ENCODE measurements around the gene RNF26.
A peak's percentile ranks its signal among the peaks of the same experiment; 100 is the strongest.

RNF26 gene

GRCh38 chr11:119335091-119335654 is 846 bp downstream of the RNF26 start:
- DNase-seq = no peak
- peaks cover 4 to 15% (median 10%) of the 10 kb centered on the region in 4 experiments for H3K36me3 ChIP-seq (ENCODE audit: control insufficient read depth in 4 of 4, insufficient read depth in 4 of 4, low read length in 3 of 4)
- POLR2A ChIA-PET = no interaction called here
- H3K9me3 ChIP-seq (ENCODE audit: control extremely low read depth in 1 of 5, control insufficient read depth in 4 of 5, insufficient read depth in 2 of 5, low read depth in 1 of 5, low read length in 4 of 5) = no peaks in the 10 kb centered on the region
- peaks cover 0 to 36% (median 29%) of the 10 kb centered on the region in 4 experiments for H3K4me1 ChIP-seq (ENCODE audit: control extremely low read depth in 1 of 4, control insufficient read depth in 4 of 4, insufficient read depth in 4 of 4, low read length in 3 of 4)
- WGBS (ENCODE audit: insufficient coverage) = 83% methylated on average over 15 of the region's 15 CpGs
- H3K27me3 ChIP-seq (replicated peaks in 2 of 5; ENCODE audit: control insufficient read depth in 4 of 5, insufficient read depth in 5 of 5, low read length in 4 of 5) = peaks cover 0 to 19% (median 12%) of the 10 kb centered on the region in 5 experiments
- peak overlapping the region in 1 of 2 experiments; percentile 90 for H3K27ac ChIP-seq (ENCODE audit: insufficient read depth in 1 of 2, low read depth in 1 of 2, low read length in 2 of 2, poor library complexity in 1 of 2, severe bottlenecking in 2 of 2)
- peak overlapping the region; percentile 53 to 96 (median 93) for H3K4me3 ChIP-seq (ENCODE audit: control insufficient read depth in 1 of 7, extremely low read depth in 1 of 7, insufficient read depth in 4 of 7, low read depth in 2 of 7, low read length in 6 of 7)
- CTCF ChIA-PET = interaction anchor here (0.7 to 12.0 kb wide), 4 partner anchors 13 to 39 kb away, joined by 3 to 90 read pairs (median 32); no protein-coding TSS in a partner anchor

- Histone ChIP-seq H3K4me1 (ENCODE audit: control extremely low read depth in 1 of 4, control insufficient read depth in 4 of 4, insufficient read depth in 4 of 4, low read length in 3 of 4) (peaks cover 0 to 42% (median 36%) of the 10 kb centered on the region in 4 experiments), H3K27ac (ENCODE audit: insufficient read depth in 1 of 2, low read depth in 1 of 2, low read length in 2 of 2, poor library complexity in 1 of 2, severe bottlenecking in 2 of 2) (peak overlapping the region in 1 of 2 experiments; percentile 90), H3K9me3 (ENCODE audit: control extremely low read depth in 1 of 5, control insufficient read depth in 4 of 5, insufficient read depth in 2 of 5, low read depth in 1 of 5, low read length in 4 of 5) (no peaks in the 10 kb centered on the region), H3K36me3 (ENCODE audit: control insufficient read depth in 4 of 4, insufficient read depth in 4 of 4, low read length in 3 of 4) (peaks cover 4 to 15% (median 10%) of the 10 kb centered on the region in 4 experiments), H3K27me3 (replicated peaks in 2 of 5; ENCODE audit: control insufficient read depth in 4 of 5, insufficient read depth in 5 of 5, low read length in 4 of 5) (peaks cover 0 to 26% (median 12%) of the 10 kb centered on the region in 5 experiments), H3K4me3 (ENCODE audit: control insufficient read depth in 1 of 7, extremely low read depth in 1 of 7, insufficient read depth in 4 of 7, low read depth in 2 of 7, low read length in 6 of 7) (peak overlapping the region in 4 of 7 experiments; percentile 91 to 96 (median 94))
- ChIA-PET POLR2A (no interaction called here), CTCF (interaction anchor here (1.1 to 12.0 kb wide), 4 partner anchors 13 to 38 kb away, joined by 3 to 90 read pairs (median 33); no protein-coding TSS in a partner anchor)
- WGBS (ENCODE audit: insufficient coverage) = 95% methylated on average over 29 of the region's 30 CpGs
- DNase-seq = no peak
Observed at GRCh38 chr11:119335655-119336543, 1.6 kb downstream of the RNF26 start.

GRCh38 chr11:119336744-119337469 is 2.6 kb downstream of the RNF26 start:
- peaks cover 4 to 15% (median 10%) of the 10 kb centered on the region in 4 experiments for H3K36me3 ChIP-seq (ENCODE audit: control insufficient read depth in 4 of 4, insufficient read depth in 4 of 4, low read length in 3 of 4)
- no peaks in the 10 kb centered on the region for H3K9me3 ChIP-seq (ENCODE audit: control extremely low read depth in 1 of 5, control insufficient read depth in 4 of 5, insufficient read depth in 2 of 5, low read depth in 1 of 5, low read length in 4 of 5)
- no peak for DNase-seq
- POLR2A ChIA-PET = no interaction called here
- WGBS (ENCODE audit: insufficient coverage) = 95% methylated on average over 9 of the region's 9 CpGs
- CTCF ChIA-PET = interaction anchor here (0.8 to 12.0 kb wide), 7 partner anchors 11 to 138 kb away, joined by 4 to 90 read pairs (median 7); no protein-coding TSS in a partner anchor
- H3K27ac ChIP-seq (ENCODE audit: insufficient read depth in 1 of 2, low read depth in 1 of 2, low read length in 2 of 2, poor library complexity in 1 of 2, severe bottlenecking in 2 of 2) = no peak overlapping the region
- H3K4me1 ChIP-seq (ENCODE audit: control extremely low read depth in 1 of 4, control insufficient read depth in 4 of 4, insufficient read depth in 4 of 4, low read length in 3 of 4) = peaks cover 0 to 49% (median 44%) of the 10 kb centered on the region in 4 experiments
- no peak overlapping the region for H3K4me3 ChIP-seq (ENCODE audit: control insufficient read depth in 1 of 7, extremely low read depth in 1 of 7, insufficient read depth in 4 of 7, low read depth in 2 of 7, low read length in 6 of 7)
- peaks cover 0 to 36% (median 13%) of the 10 kb centered on the region in 5 experiments for H3K27me3 ChIP-seq (replicated peaks in 2 of 5; ENCODE audit: control insufficient read depth in 4 of 5, insufficient read depth in 5 of 5, low read length in 4 of 5)

GRCh38 chr11:119337581-119338317 is 3.4 kb downstream of the RNF26 start:
- Histone ChIP-seq H3K27ac (ENCODE audit: insufficient read depth in 1 of 2, low read depth in 1 of 2, low read length in 2 of 2, poor library complexity in 1 of 2, severe bottlenecking in 2 of 2) (no peak overlapping the region), H3K9me3 (ENCODE audit: control extremely low read depth in 1 of 5, control insufficient read depth in 4 of 5, insufficient read depth in 2 of 5, low read depth in 1 of 5, low read length in 4 of 5) (no peaks in the 10 kb centered on the region), H3K36me3 (ENCODE audit: control insufficient read depth in 4 of 4, insufficient read depth in 4 of 4, low read length in 3 of 4) (peaks cover 4 to 15% (median 10%) of the 10 kb centered on the region in 4 experiments), H3K4me3 (ENCODE audit: control insufficient read depth in 1 of 7, extremely low read depth in 1 of 7, insufficient read depth in 4 of 7, low read depth in 2 of 7, low read length in 6 of 7) (no peak overlapping the region), H3K4me1 (ENCODE audit: control extremely low read depth in 1 of 4, control insufficient read depth in 4 of 4, insufficient read depth in 4 of 4, low read length in 3 of 4) (peaks cover 0 to 49% (median 44%) of the 10 kb centered on the region in 4 experiments), H3K27me3 (replicated peaks in 2 of 5; ENCODE audit: control insufficient read depth in 4 of 5, insufficient read depth in 5 of 5, low read length in 4 of 5) (peaks cover 0 to 44% (median 15%) of the 10 kb centered on the region in 5 experiments)
- peak in 1 of 3 donors; percentile 32 for DNase-seq
- 89% methylated on average over 3 of the region's 9 CpGs for WGBS (ENCODE audit: insufficient coverage)
- ChIA-PET POLR2A (interaction anchor here (0.6 kb wide), 1 partner anchor 48 kb away, joined by 3 read pairs; no protein-coding TSS in a partner anchor), CTCF (interaction anchor here (0.7 to 12.0 kb wide), 15 partner anchors 12 to 186 kb away, joined by 3 to 90 read pairs (median 4); no protein-coding TSS in a partner anchor)

GRCh38 chr11:119338318-119338890 is 4.1 kb downstream of the RNF26 start:
- WGBS (ENCODE audit: insufficient coverage) = 26% methylated on average over 10 of the region's 17 CpGs
- no peak overlapping the region for H3K4me3 ChIP-seq (ENCODE audit: control insufficient read depth in 1 of 7, extremely low read depth in 1 of 7, insufficient read depth in 4 of 7, low read depth in 2 of 7, low read length in 6 of 7)
- POLR2A ChIA-PET = no interaction called here
- H3K4me1 ChIP-seq (ENCODE audit: control extremely low read depth in 1 of 4, control insufficient read depth in 4 of 4, insufficient read depth in 4 of 4, low read length in 3 of 4) = peaks cover 0 to 49% (median 44%) of the 10 kb centered on the region in 4 experiments
- DNase-seq = peak; percentile 61 to 78 (median 69)
- H3K27me3 ChIP-seq (replicated peaks in 2 of 5; ENCODE audit: control insufficient read depth in 4 of 5, insufficient read depth in 5 of 5, low read length in 4 of 5) = peaks cover 0 to 50% (median 15%) of the 10 kb centered on the region in 5 experiments
- H3K27ac ChIP-seq (ENCODE audit: insufficient read depth in 1 of 2, low read depth in 1 of 2, low read length in 2 of 2, poor library complexity in 1 of 2, severe bottlenecking in 2 of 2) = no peak overlapping the region
- peaks cover 4 to 15% (median 10%) of the 10 kb centered on the region in 4 experiments for H3K36me3 ChIP-seq (ENCODE audit: control insufficient read depth in 4 of 4, insufficient read depth in 4 of 4, low read length in 3 of 4)
- no peaks in the 10 kb centered on the region for H3K9me3 ChIP-seq (ENCODE audit: control extremely low read depth in 1 of 5, control insufficient read depth in 4 of 5, insufficient read depth in 2 of 5, low read depth in 1 of 5, low read length in 4 of 5)
- CTCF ChIA-PET = interaction anchor here (0.7 to 12.0 kb wide), 13 partner anchors 12 to 186 kb away, joined by 3 to 90 read pairs (median 5); no protein-coding TSS in a partner anchor
